ENCODE measurements around the gene CARS1.
A peak's percentile ranks its signal among the peaks of the same experiment; 100 is the strongest.

The CARS1 gene

GRCh38 chr11:2989551-2989950, 67.7 kb downstream of the CARS1 start:
- ChIA-PET POLR2A (no interaction called here), CTCF (interaction anchor here (1.0 to 2.8 kb wide), 9 partner anchors 11 to 457 kb away, joined by 3 to 21 read pairs (median 4); no protein-coding TSS in a partner anchor)
- peak overlapping the region; percentile 91 to 96 for H3K27ac ChIP-seq (ENCODE audit: insufficient read depth in 1 of 2, low read depth in 1 of 2, low read length in 2 of 2, poor library complexity in 1 of 2, severe bottlenecking in 2 of 2)
- 53% methylated on average over 2 of the region's 3 CpGs for WGBS (ENCODE audit: insufficient coverage)
- peak overlapping the region in 6 of 7 experiments; percentile 81 to 99 (median 94) for H3K4me3 ChIP-seq (ENCODE audit: control insufficient read depth in 1 of 7, extremely low read depth in 1 of 7, insufficient read depth in 4 of 7, low read depth in 2 of 7, low read length in 6 of 7)
- peaks cover 29 to 50% (median 36%) of the 10 kb centered on the region in 4 experiments for H3K4me1 ChIP-seq (ENCODE audit: control extremely low read depth in 1 of 4, control insufficient read depth in 4 of 4, insufficient read depth in 4 of 4, low read length in 3 of 4)
- DNase-seq: no peak
- H3K27me3 ChIP-seq (replicated peaks in 2 of 5; ENCODE audit: control insufficient read depth in 4 of 5, insufficient read depth in 5 of 5, low read length in 4 of 5): no peaks in the 10 kb centered on the region
- no peaks in the 10 kb centered on the region for H3K9me3 ChIP-seq (ENCODE audit: control extremely low read depth in 1 of 5, control insufficient read depth in 4 of 5, insufficient read depth in 2 of 5, low read depth in 1 of 5, low read length in 4 of 5)
- peaks cover 0 to 10% (median 1%) of the 10 kb centered on the region in 4 experiments for H3K36me3 ChIP-seq (ENCODE audit: control insufficient read depth in 4 of 4, insufficient read depth in 4 of 4, low read length in 3 of 4)

DNA sequence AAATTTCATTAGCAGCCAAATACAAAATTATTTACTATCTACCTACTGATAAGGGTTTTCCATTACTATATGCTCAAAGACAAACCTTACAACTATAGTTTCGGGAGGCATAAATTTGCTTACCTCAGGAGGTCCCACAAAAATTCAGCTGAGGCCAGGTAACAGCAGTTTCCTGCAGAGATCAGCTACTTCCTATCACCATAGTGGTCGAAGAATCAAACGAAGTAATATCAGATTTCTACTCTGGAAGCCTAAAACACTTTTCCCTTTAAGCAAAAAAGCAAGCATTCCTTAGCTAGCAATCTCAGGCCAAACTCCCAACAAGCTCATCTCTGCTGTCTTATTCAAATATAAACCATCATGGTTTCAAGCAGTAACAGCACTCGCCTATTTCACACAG, 68.2 kb downstream of the CARS1 start:
- H3K4me3 ChIP-seq (ENCODE audit: control insufficient read depth in 1 of 7, extremely low read depth in 1 of 7, insufficient read depth in 4 of 7, low read depth in 2 of 7, low read length in 6 of 7): peak overlapping the region in 6 of 7 experiments; percentile 81 to 99 (median 94)
- H3K9me3 ChIP-seq (ENCODE audit: control extremely low read depth in 1 of 5, control insufficient read depth in 4 of 5, insufficient read depth in 2 of 5, low read depth in 1 of 5, low read length in 4 of 5): no peaks in the 10 kb centered on the region
- peaks cover 0 to 12% (median 1%) of the 10 kb centered on the region in 4 experiments for H3K36me3 ChIP-seq (ENCODE audit: control insufficient read depth in 4 of 4, insufficient read depth in 4 of 4, low read length in 3 of 4)
- WGBS (ENCODE audit: insufficient coverage): 0% methylated on average over 3 of the region's 4 CpGs
- peaks cover 29 to 50% (median 36%) of the 10 kb centered on the region in 4 experiments for H3K4me1 ChIP-seq (ENCODE audit: control extremely low read depth in 1 of 4, control insufficient read depth in 4 of 4, insufficient read depth in 4 of 4, low read length in 3 of 4)
- peak in 2 of 3 donors; percentile 17 to 20 for DNase-seq
- peak overlapping the region; percentile 51 to 96 for H3K27ac ChIP-seq (ENCODE audit: insufficient read depth in 1 of 2, low read depth in 1 of 2, low read length in 2 of 2, poor library complexity in 1 of 2, severe bottlenecking in 2 of 2)
- ChIA-PET CTCF (interaction anchor here (0.8 to 2.8 kb wide), 10 partner anchors 11 to 456 kb away, joined by 3 to 21 read pairs (median 4); no protein-coding TSS in a partner anchor), POLR2A (interaction anchor here (0.6 kb wide), 1 partner anchor 140 kb away, joined by 3 read pairs; no protein-coding TSS in a partner anchor)
- H3K27me3 ChIP-seq (replicated peaks in 2 of 5; ENCODE audit: control insufficient read depth in 4 of 5, insufficient read depth in 5 of 5, low read length in 4 of 5): no peaks in the 10 kb centered on the region

GRCh38 chr11:2987881-2988861, 69.1 kb downstream of the CARS1 start:
- POLR2A ChIA-PET: interaction anchor here (0.6 kb wide), 1 partner anchor 139 kb away, joined by 3 read pairs; no protein-coding TSS in a partner anchor
- Histone ChIP-seq H3K9me3 (ENCODE audit: control extremely low read depth in 1 of 5, control insufficient read depth in 4 of 5, insufficient read depth in 2 of 5, low read depth in 1 of 5, low read length in 4 of 5) (no peaks in the 10 kb centered on the region), H3K4me3 (ENCODE audit: control insufficient read depth in 1 of 7, extremely low read depth in 1 of 7, insufficient read depth in 4 of 7, low read depth in 2 of 7, low read length in 6 of 7) (peak overlapping the region in 6 of 7 experiments; percentile 81 to 99 (median 94)), H3K4me1 (ENCODE audit: control extremely low read depth in 1 of 4, control insufficient read depth in 4 of 4, insufficient read depth in 4 of 4, low read length in 3 of 4) (peaks cover 29 to 50% (median 36%) of the 10 kb centered on the region in 4 experiments), H3K27me3 (replicated peaks in 2 of 5; ENCODE audit: control insufficient read depth in 4 of 5, insufficient read depth in 5 of 5, low read length in 4 of 5) (no peaks in the 10 kb centered on the region), H3K27ac (ENCODE audit: insufficient read depth in 1 of 2, low read depth in 1 of 2, low read length in 2 of 2, poor library complexity in 1 of 2, severe bottlenecking in 2 of 2) (peak overlapping the region; percentile 51 to 96), H3K36me3 (ENCODE audit: control insufficient read depth in 4 of 4, insufficient read depth in 4 of 4, low read length in 3 of 4) (peaks cover 0 to 16% (median 1%) of the 10 kb centered on the region in 4 experiments)
- peak; percentile 23 to 66 (median 56) for DNase-seq
- WGBS (ENCODE audit: insufficient coverage): 39% methylated on average over 8 of the region's 11 CpGs
- CTCF ChIA-PET: interaction anchor here (0.8 to 2.8 kb wide), 6 partner anchors 12 to 35 kb away, joined by 3 to 21 read pairs (median 4); no protein-coding TSS in a partner anchor

GRCh38 chr11:2983908-2984307, 73.3 kb downstream of the CARS1 start:
- ChIA-PET POLR2A (no interaction called here), CTCF (no interaction called here)
- H3K27ac ChIP-seq (ENCODE audit: insufficient read depth in 1 of 2, low read depth in 1 of 2, low read length in 2 of 2, poor library complexity in 1 of 2, severe bottlenecking in 2 of 2): no peak overlapping the region

DNA sequence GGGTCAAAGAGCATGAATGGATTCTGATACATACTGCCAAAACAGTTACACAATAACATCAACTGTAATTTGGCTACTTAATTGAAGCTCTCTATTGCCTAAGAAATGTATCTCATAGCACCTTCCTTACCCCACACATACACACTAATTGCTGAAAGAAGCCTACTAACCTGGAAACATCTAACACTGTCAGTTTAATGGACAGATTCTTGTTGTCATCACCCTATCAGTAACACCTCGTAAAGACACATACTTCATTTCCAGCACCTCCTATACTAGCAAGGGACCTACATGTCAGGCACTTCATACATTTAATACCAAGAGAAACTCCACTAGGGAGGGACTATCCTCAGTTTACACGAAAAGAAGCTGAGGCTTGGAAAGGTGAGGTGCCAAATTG, 75.0 kb downstream of the CARS1 start:
- H3K4me3 ChIP-seq (ENCODE audit: control insufficient read depth in 1 of 7, extremely low read depth in 1 of 7, insufficient read depth in 4 of 7, low read depth in 2 of 7, low read length in 6 of 7): no peak overlapping the region
- peaks cover 0 to 5% (median 2%) of the 10 kb centered on the region in 4 experiments for H3K4me1 ChIP-seq (ENCODE audit: control extremely low read depth in 1 of 4, control insufficient read depth in 4 of 4, insufficient read depth in 4 of 4, low read length in 3 of 4)
- ChIA-PET CTCF (interaction anchor here (0.8 to 1.1 kb wide), 4 partner anchors 11 to 39 kb away, joined by 3 to 4 read pairs (median 3); no protein-coding TSS in a partner anchor), POLR2A (no interaction called here)
- H3K36me3 ChIP-seq (ENCODE audit: control insufficient read depth in 4 of 4, insufficient read depth in 4 of 4, low read length in 3 of 4): peaks cover 14 to 40% (median 20%) of the 10 kb centered on the region in 4 experiments
- 100% methylated on average over 2 of the region's 2 CpGs for WGBS (ENCODE audit: insufficient coverage)
- DNase-seq: no peak
- no peaks in the 10 kb centered on the region for H3K27me3 ChIP-seq (replicated peaks in 2 of 5; ENCODE audit: control insufficient read depth in 4 of 5, insufficient read depth in 5 of 5, low read length in 4 of 5)
- no peaks in the 10 kb centered on the region for H3K9me3 ChIP-seq (ENCODE audit: control extremely low read depth in 1 of 5, control insufficient read depth in 4 of 5, insufficient read depth in 2 of 5, low read depth in 1 of 5, low read length in 4 of 5)
- H3K27ac ChIP-seq (ENCODE audit: insufficient read depth in 1 of 2, low read depth in 1 of 2, low read length in 2 of 2, poor library complexity in 1 of 2, severe bottlenecking in 2 of 2): no peak overlapping the region

More at GRCh38 chr11:2983908-2984307, 73.3 kb downstream of the CARS1 start:
- Histone ChIP-seq H3K4me1 (ENCODE audit: control extremely low read depth in 1 of 4, control insufficient read depth in 4 of 4, insufficient read depth in 4 of 4, low read length in 3 of 4) (peaks cover 13 to 22% (median 15%) of the 10 kb centered on the region in 4 experiments), H3K9me3 (ENCODE audit: control extremely low read depth in 1 of 5, control insufficient read depth in 4 of 5, insufficient read depth in 2 of 5, low read depth in 1 of 5, low read length in 4 of 5) (no peaks in the 10 kb centered on the region), H3K4me3 (ENCODE audit: control insufficient read depth in 1 of 7, extremely low read depth in 1 of 7, insufficient read depth in 4 of 7, low read depth in 2 of 7, low read length in 6 of 7) (no peak overlapping the region), H3K36me3 (ENCODE audit: control insufficient read depth in 4 of 4, insufficient read depth in 4 of 4, low read length in 3 of 4) (peaks cover 2 to 24% (median 5%) of the 10 kb centered on the region in 4 experiments), H3K27me3 (replicated peaks in 2 of 5; ENCODE audit: control insufficient read depth in 4 of 5, insufficient read depth in 5 of 5, low read length in 4 of 5) (no peaks in the 10 kb centered on the region)
- WGBS (ENCODE audit: insufficient coverage): 93% methylated on average over 3 of the region's 4 CpGs
- DNase-seq: no peak

GRCh38 chr11:2981130-2981529, 76.1 kb downstream of the CARS1 start:
- peaks cover 17 to 43% (median 25%) of the 10 kb centered on the region in 4 experiments for H3K36me3 ChIP-seq (ENCODE audit: control insufficient read depth in 4 of 4, insufficient read depth in 4 of 4, low read length in 3 of 4)
- ChIA-PET CTCF (interaction anchor here (1.2 to 1.8 kb wide), 3 partner anchors 9 to 36 kb away, joined by 3 to 5 read pairs (median 4); no protein-coding TSS in a partner anchor), POLR2A (no interaction called here)
- no peaks in the 10 kb centered on the region for H3K4me1 ChIP-seq (ENCODE audit: control extremely low read depth in 1 of 4, control insufficient read depth in 4 of 4, insufficient read depth in 4 of 4, low read length in 3 of 4)
- no peaks in the 10 kb centered on the region for H3K27me3 ChIP-seq (replicated peaks in 2 of 5; ENCODE audit: control insufficient read depth in 4 of 5, insufficient read depth in 5 of 5, low read length in 4 of 5)
- no peak overlapping the region for H3K27ac ChIP-seq (ENCODE audit: insufficient read depth in 1 of 2, low read depth in 1 of 2, low read length in 2 of 2, poor library complexity in 1 of 2, severe bottlenecking in 2 of 2)
- WGBS (ENCODE audit: insufficient coverage): 86% methylated on average over 4 of the region's 8 CpGs
- H3K4me3 ChIP-seq (ENCODE audit: control insufficient read depth in 1 of 7, extremely low read depth in 1 of 7, insufficient read depth in 4 of 7, low read depth in 2 of 7, low read length in 6 of 7): no peak overlapping the region
- no peaks in the 10 kb centered on the region for H3K9me3 ChIP-seq (ENCODE audit: control extremely low read depth in 1 of 5, control insufficient read depth in 4 of 5, insufficient read depth in 2 of 5, low read depth in 1 of 5, low read length in 4 of 5)
- DNase-seq: no peak

Data from common myeloid progenitor, CD34-positive (primary cell).